Sigmoid colon (tissue), 7 donors: ENCODE data around the gene ATG4B. TPM values are rescaled to one million over a fixed set of nuclear protein-coding genes. Genes with fewer than 3 reads are reported as not detected.
A peak's percentile ranks its signal among the peaks of the same experiment; 100 is the strongest.

Experiments
- DNase-seq: peaks from one replicate; pipeline ENCODE4 v3.0.0-alpha.2; 2019
- H3K27ac ChIP-seq, 4 donors: fragments of 200-600 bp; sonication (generic); one replicate each; pipeline ENCODE4 v1.5.1; 2016 to 2019; ENCODE audit warnings: mild to moderate bottlenecking in 1 of 4
- H3K27me3 ChIP-seq, 3 donors: fragments of 200-600 bp; sonication (generic); one replicate each; pipeline ENCODE4 v1.5.1; 2019; ENCODE audit warnings: mild to moderate bottlenecking in 1 of 3
- H3K36me3 ChIP-seq, 4 donors: fragments of 200-600 bp; sonication (generic); one replicate each; pipeline ENCODE4 v1.5.1; 2016 to 2019
- H3K4me1 ChIP-seq, 4 donors: fragments of 200-600 bp; sonication (generic); one replicate each; pipeline ENCODE4 v1.5.1; 2017 to 2019
- H3K4me3 ChIP-seq, 4 donors: fragments of 200-600 bp; sonication (generic); one replicate each; pipeline ENCODE4 v1.5.1; 2017 to 2019; ENCODE audit warnings: mild to moderate bottlenecking in 2 of 4, moderate library complexity in 1 of 4
- H3K9me3 ChIP-seq, 4 donors: fragments of 200-600 bp in 3 of 4; sonication (generic) in 3 of 4; one replicate each; pipeline versions ENCODE4 v1.5.1 to v1.6.1; 2013 to 2019
- CTCF ChIP-seq, 4 experiments: fragments of 450-650 bp in 3 of 4; fragments of 200-600 bp in 1 of 4; IDR thresholded peaks; one replicate each; pipeline ENCODE4 v1.5.1; 2016 to 2019; ENCODE audit warnings: antibody characterized with exemption in 4 of 4, mild to moderate bottlenecking in 3 of 4, moderate library complexity in 2 of 4
- EP300 ChIP-seq, 4 donors: sonication (generic); formaldehyde crosslinking; IDR thresholded peaks; one replicate each; pipeline ENCODE4 v1.6.1; 2017; ENCODE audit warnings: antibody characterized with exemption in 4 of 4
- POLR2A ChIP-seq, 2 donors: fragments of 450-650 bp; IDR thresholded peaks; one replicate each; pipeline ENCODE4 v1.6.1; 2016; ENCODE audit warnings: antibody characterized with exemption in 2 of 2, mild to moderate bottlenecking in 2 of 2, moderate library complexity in 2 of 2
- POLR2AphosphoS5 ChIP-seq, 4 donors: sonication (generic); formaldehyde crosslinking; IDR thresholded peaks; one replicate each; pipeline ENCODE4 v1.6.1; 2017; ENCODE audit warnings: antibody characterized with exemption in 4 of 4
- WGBS, 2 donors: extraction: QIAGEN DNeasy Blood & Tissue Kit; methylation state at CpG; one replicate each; pipeline ENCODE4 v1.1.7; 2013; 5-methylcytosine and 5-hydroxymethylcytosine counted together
- intact Hi-C: fragments of 100-400 bp; cut with DNase I; formaldehyde crosslinking; loops from one replicate; pipeline ENCODE4 v1.15.1; 2023
- polyA plus RNA-seq, 3 donors: library from polyadenylated mRNA; stranded (reverse); fragments of 200-250 nt; gene quantifications; one replicate each; pipeline ENCODE4 v1.2.3, GENCODE V29; 2013
- total RNA-seq, 4 donors: library from RNA; depleted of rRNA; stranded (reverse); fragments of >200 nt; gene quantifications; one replicate each; pipeline ENCODE4 v1.1.0, GENCODE V29; 2016
- donor health status: healthy with polysubstance abuse.
- donor health status: Bipolar disorder and iron deficiency.
- donor health status: healthy.

Gene ATG4B
- total and polyA plus RNA-seq, 7 donors, result 27.6 to 70.7 (median 40.3) TPM

- WGBS, 2 donors, result 88 to 90% methylated on average over 18 of the region's 18 CpGs
- no peak for DNase-seq
- Histone ChIP-seq H3K9me3 (no peaks in the 10 kb centered on the region), H3K27ac (no peak overlapping the region), H3K27me3 (no peaks in the 10 kb centered on the region), H3K36me3 (peaks cover 21 to 76% (median 52%) of the 10 kb centered on the region in 4 donors), H3K4me1 (peaks cover 0 to 7% (median 0%) of the 10 kb centered on the region in 4 donors), H3K4me3 (no peak overlapping the region)
- TF ChIP-seq POLR2A (IDR thresholded peaks at IDR 0.05) (no peak), CTCF (IDR thresholded peaks at IDR 0.05) (no peak), EP300 (IDR thresholded peaks at IDR 0.05) (no peak), POLR2AphosphoS5 (IDR thresholded peaks at IDR 0.05) (no peak)
- intact Hi-C loops, result no loop called here
These were observed 35.7 kb downstream of the ATG4B start for GRCh38 chr2:241673189-241673663.

GRCh38 chr2:241673797-241674725, 36.6 kb downstream of the ATG4B start:
- peaks cover 0 to 7% (median 0%) of the 10 kb centered on the region in 4 donors for H3K4me1 ChIP-seq
- TF ChIP-seq EP300 (IDR thresholded peaks at IDR 0.05), result no peak
- no peak for TF ChIP-seq CTCF (IDR thresholded peaks at IDR 0.05)
- no peak for TF ChIP-seq POLR2A (IDR thresholded peaks at IDR 0.05)
- TF ChIP-seq POLR2AphosphoS5 (IDR thresholded peaks at IDR 0.05), result no peak
- 87 to 88% methylated on average over 21 of the region's 21 CpGs for WGBS, 2 donors
- peaks cover 20 to 76% (median 45%) of the 10 kb centered on the region in 4 donors for H3K36me3 ChIP-seq
- intact Hi-C loops, result no loop called here
- no peak overlapping the region for H3K4me3 ChIP-seq
- DNase-seq, result no peak
- peak overlapping the region in 2 of 4 donors; percentile 34 to 43 for H3K27ac ChIP-seq
- H3K27me3 ChIP-seq, result no peaks in the 10 kb centered on the region
- no peaks in the 10 kb centered on the region for H3K9me3 ChIP-seq

GRCh38 chr2:241675885-241676284, 38.4 kb downstream of the ATG4B start:
- no peaks in the 10 kb centered on the region for H3K9me3 ChIP-seq
- no peak overlapping the region for H3K27ac ChIP-seq
- TF ChIP-seq EP300 (IDR thresholded peaks at IDR 0.05), result no peak
- TF ChIP-seq POLR2A (IDR thresholded peaks at IDR 0.05), result no peak
- no peak for TF ChIP-seq CTCF (IDR thresholded peaks at IDR 0.05)
- no peak for TF ChIP-seq POLR2AphosphoS5 (IDR thresholded peaks at IDR 0.05)
- peaks cover 0 to 16% (median 7%) of the 10 kb centered on the region in 4 donors for H3K4me1 ChIP-seq
- H3K36me3 ChIP-seq, result peaks cover 12 to 71% (median 30%) of the 10 kb centered on the region in 4 donors
- no peak for DNase-seq
- intact Hi-C loops, result no loop called here
- WGBS, 2 donors, result 93 to 94% methylated on average over 17 of the region's 17 CpGs
- H3K27me3 ChIP-seq, result no peaks in the 10 kb centered on the region
- no peak overlapping the region for H3K4me3 ChIP-seq

- intact Hi-C loops, result no loop called here
- Histone ChIP-seq H3K36me3 (peaks cover 7 to 63% (median 23%) of the 10 kb centered on the region in 4 donors), H3K27ac (no peak overlapping the region), H3K4me3 (no peak overlapping the region), H3K27me3 (no peaks in the 10 kb centered on the region), H3K9me3 (no peaks in the 10 kb centered on the region), H3K4me1 (peaks cover 0 to 24% (median 14%) of the 10 kb centered on the region in 4 donors)
- WGBS, 2 donors, result 92 to 94% methylated on average over 17 of the region's 17 CpGs
- TF ChIP-seq POLR2A (IDR thresholded peaks at IDR 0.05), result no peak
- TF ChIP-seq EP300 (IDR thresholded peaks at IDR 0.05), result no peak
- no peak for TF ChIP-seq POLR2AphosphoS5 (IDR thresholded peaks at IDR 0.05)
- TF ChIP-seq CTCF (IDR thresholded peaks at IDR 0.05), result no peak
- no peak for DNase-seq
These were observed 39.2 kb downstream of the ATG4B start for GRCh38 chr2:241676665-241677064.
